Liver (tissue), 9 donors: ENCODE data around the gene CYP4X1. TPM values are rescaled to one million over a fixed set of nuclear protein-coding genes. Genes with fewer than 3 reads are reported as not detected.
"Not testable (repeated sequence)": the region's sequence is repeated elsewhere in the genome, so short reads cannot be mapped to it uniquely, and the experiment has no call there.

ENCODE experiments used
- DNase-seq: peaks from one replicate; pipeline ENCODE4 v3.0.0-alpha.2; 2017; ENCODE audit warnings: low spot score
- H3K27ac ChIP-seq, 2 donors: one replicate each; pipeline ENCODE4 v1.7.0; 2013; ENCODE audit warnings: inconsistent platforms in 2 of 2, low read length in 2 of 2, control low read depth in 1 of 2, low read depth in 1 of 2, mild to moderate bottlenecking in 1 of 2
- H3K27me3 ChIP-seq, 4 donors: one replicate each; pipeline versions ENCODE4 v1.6.1 to v1.7.0; 2013; ENCODE audit warnings: low read length in 3 of 4, inconsistent platforms in 1 of 4, mild to moderate bottlenecking in 1 of 4, moderate library complexity in 1 of 4; ENCODE audit not compliant: control insufficient read depth in 4 of 4, insufficient read depth in 4 of 4
- H3K36me3 ChIP-seq, 4 donors: one replicate each; pipeline versions ENCODE4 v1.6.1 to v1.7.0; 2013; ENCODE audit warnings: low read length in 3 of 4, mild to moderate bottlenecking in 3 of 4, low read depth in 1 of 4, moderate library complexity in 1 of 4; ENCODE audit not compliant: control insufficient read depth in 4 of 4, insufficient read depth in 3 of 4
- H3K4me1 ChIP-seq, 4 donors: one replicate each; pipeline versions ENCODE4 v1.6.1 to v1.7.0; 2013; ENCODE audit warnings: low read length in 3 of 4, mild to moderate bottlenecking in 3 of 4, moderate library complexity in 1 of 4; ENCODE audit not compliant: control insufficient read depth in 4 of 4, insufficient read depth in 4 of 4
- H3K4me3 ChIP-seq, 3 donors: one replicate each; pipeline versions ENCODE4 v1.6.1 to v1.7.0; 2013; ENCODE audit warnings: low read length in 3 of 3, control low read depth in 1 of 3, low read depth in 1 of 3, mild to moderate bottlenecking in 1 of 3
- H3K9ac ChIP-seq, 2 donors: one replicate each; pipeline ENCODE4 v1.7.0; 2013; ENCODE audit warnings: low read length in 2 of 2, mild to moderate bottlenecking in 2 of 2, moderate library complexity in 2 of 2, control low read depth in 1 of 2, low read depth in 1 of 2
- H3K9me3 ChIP-seq, 4 donors: one replicate each; pipeline versions ENCODE4 v1.6.1 to v1.7.0; 2013; ENCODE audit warnings: low read length in 3 of 4; ENCODE audit not compliant: control insufficient read depth in 4 of 4
- EGR1 ChIP-seq, 2 donors: IDR thresholded peaks; 2 replicates each; pipeline ENCODE4 v1.6.1; 2016 to 2018; ENCODE audit warnings: antibody characterized with exemption in 2 of 2, low read depth in 2 of 2
- FOXA1 ChIP-seq: IDR thresholded peaks from 2 replicates; pipeline ENCODE4 v1.6.1; 2016; ENCODE audit warnings: antibody characterized with exemption
- GABPA ChIP-seq, 2 donors: IDR thresholded peaks in 1 of 2; conservative IDR thresholded peaks in 1 of 2; 2 replicates each; pipeline ENCODE4 v1.6.1; 2016; ENCODE audit warnings: antibody characterized with exemption in 2 of 2, mild to moderate bottlenecking in 1 of 2, moderate library complexity in 1 of 2
- NR2F2 ChIP-seq: IDR thresholded peaks from 2 replicates; pipeline ENCODE4 v1.6.1; 2016; ENCODE audit warnings: antibody characterized with exemption
- RAD21 ChIP-seq, 2 donors: IDR thresholded peaks; 2 replicates each; pipeline ENCODE4 v1.6.1; 2016; ENCODE audit warnings: antibody characterized with exemption in 2 of 2, mild to moderate bottlenecking in 2 of 2
- TAF1 ChIP-seq: conservative IDR thresholded peaks from 2 replicates; pipeline ENCODE4 v1.6.1; 2016; ENCODE audit warnings: antibody characterized with exemption, mild to moderate bottlenecking
- YY1 ChIP-seq: IDR thresholded peaks from 2 replicates; pipeline ENCODE4 v1.6.1; 2016; ENCODE audit warnings: antibody characterized with exemption, mild to moderate bottlenecking
- WGBS: extraction: QIAGEN DNeasy Blood & Tissue Kit; methylation state at CpG from one replicate; pipeline ENCODE4 v1.1.7; 2013; 5-methylcytosine and 5-hydroxymethylcytosine counted together
- polyA plus RNA-seq, 2 donors: library from polyadenylated mRNA; stranded (reverse) in 1 of 2; unstranded in 1 of 2; fragments of 200-250 nt in 1 of 2; fragments of >200 nt in 1 of 2; fragmentation: Nextera tagmentation in 1 of 2; extraction: Ambion mirVana in 1 of 2; gene quantifications; one replicate each; pipeline versions ENCODE4 v1.2.1 to v1.2.3, GENCODE V29; 2013 to 2015
- total RNA-seq, 2 donors: library from RNA; depleted of rRNA; stranded (reverse); fragments of >200 nt; gene quantifications; one replicate each; pipeline ENCODE4 v1.2.3, GENCODE V29; 2014
- TF ChIP-seq, protein P1 (sequence below): IDR thresholded peaks from 2 replicates; pipeline ENCODE4 v1.6.1; 2016; ENCODE audit warnings: antibody characterized with exemption, mild to moderate bottlenecking
- TF ChIP-seq, protein P2 (sequence below): IDR thresholded peaks from 2 replicates; pipeline ENCODE4 v1.6.1; 2016; ENCODE audit warnings: antibody characterized with exemption
- TF ChIP-seq, protein P3 (sequence below): IDR thresholded peaks from 2 replicates; pipeline ENCODE4 v1.6.1; 2016; ENCODE audit warnings: antibody characterized with exemption
- donor health status: healthy.
- donor health status: healthy.
- donor health status: healthy.
- donor health status: healthy.
- donor health status: healthy.

CYP4X1 gene
- total and polyA plus RNA-seq, 4 donors, result 0.56 to 4.9 (median 2.0) TPM

DNA sequence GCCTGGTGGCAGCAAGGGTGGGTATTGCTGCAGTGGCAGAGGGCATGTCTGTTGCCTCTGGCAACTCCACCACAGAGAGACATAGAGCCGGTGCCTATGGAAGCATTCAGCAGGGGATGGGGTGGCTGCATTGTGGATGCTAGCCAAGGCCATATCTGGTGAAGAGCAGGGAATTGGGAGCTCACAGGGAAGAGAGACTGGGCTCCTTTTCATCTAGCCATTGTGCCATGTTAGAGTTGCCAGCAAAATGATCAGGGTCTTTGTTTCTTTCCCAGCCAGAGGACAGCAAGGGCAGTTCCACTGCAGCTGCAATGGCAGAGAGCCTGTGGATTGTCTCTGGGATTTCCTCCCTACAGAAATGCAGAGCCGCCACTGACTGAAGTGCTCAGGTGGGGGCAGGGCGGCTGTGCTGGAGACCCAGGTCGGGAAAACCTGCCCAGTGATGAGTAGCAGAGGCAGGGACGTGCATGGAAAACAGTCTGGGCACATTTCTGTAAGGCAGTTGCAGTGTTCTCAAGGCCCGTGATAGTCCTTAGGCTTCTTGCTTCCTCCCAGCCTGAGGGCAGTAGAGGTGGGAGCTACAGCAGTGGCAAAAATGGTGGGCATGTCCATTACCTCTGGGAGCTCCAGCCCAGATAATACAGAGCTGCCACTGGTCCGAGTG is 40.2 kb upstream of the CYP4X1 start (continued):
- TF ChIP-seq, protein P1, sequence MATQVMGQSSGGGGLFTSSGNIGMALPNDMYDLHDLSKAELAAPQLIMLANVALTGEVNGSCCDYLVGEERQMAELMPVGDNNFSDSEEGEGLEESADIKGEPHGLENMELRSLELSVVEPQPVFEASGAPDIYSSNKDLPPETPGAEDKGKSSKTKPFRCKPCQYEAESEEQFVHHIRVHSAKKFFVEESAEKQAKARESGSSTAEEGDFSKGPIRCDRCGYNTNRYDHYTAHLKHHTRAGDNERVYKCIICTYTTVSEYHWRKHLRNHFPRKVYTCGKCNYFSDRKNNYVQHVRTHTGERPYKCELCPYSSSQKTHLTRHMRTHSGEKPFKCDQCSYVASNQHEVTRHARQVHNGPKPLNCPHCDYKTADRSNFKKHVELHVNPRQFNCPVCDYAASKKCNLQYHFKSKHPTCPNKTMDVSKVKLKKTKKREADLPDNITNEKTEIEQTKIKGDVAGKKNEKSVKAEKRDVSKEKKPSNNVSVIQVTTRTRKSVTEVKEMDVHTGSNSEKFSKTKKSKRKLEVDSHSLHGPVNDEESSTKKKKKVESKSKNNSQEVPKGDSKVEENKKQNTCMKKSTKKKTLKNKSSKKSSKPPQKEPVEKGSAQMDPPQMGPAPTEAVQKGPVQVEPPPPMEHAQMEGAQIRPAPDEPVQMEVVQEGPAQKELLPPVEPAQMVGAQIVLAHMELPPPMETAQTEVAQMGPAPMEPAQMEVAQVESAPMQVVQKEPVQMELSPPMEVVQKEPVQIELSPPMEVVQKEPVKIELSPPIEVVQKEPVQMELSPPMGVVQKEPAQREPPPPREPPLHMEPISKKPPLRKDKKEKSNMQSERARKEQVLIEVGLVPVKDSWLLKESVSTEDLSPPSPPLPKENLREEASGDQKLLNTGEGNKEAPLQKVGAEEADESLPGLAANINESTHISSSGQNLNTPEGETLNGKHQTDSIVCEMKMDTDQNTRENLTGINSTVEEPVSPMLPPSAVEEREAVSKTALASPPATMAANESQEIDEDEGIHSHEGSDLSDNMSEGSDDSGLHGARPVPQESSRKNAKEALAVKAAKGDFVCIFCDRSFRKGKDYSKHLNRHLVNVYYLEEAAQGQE, result no peak
- TF ChIP-seq NR2F2, result no peak

DNA sequence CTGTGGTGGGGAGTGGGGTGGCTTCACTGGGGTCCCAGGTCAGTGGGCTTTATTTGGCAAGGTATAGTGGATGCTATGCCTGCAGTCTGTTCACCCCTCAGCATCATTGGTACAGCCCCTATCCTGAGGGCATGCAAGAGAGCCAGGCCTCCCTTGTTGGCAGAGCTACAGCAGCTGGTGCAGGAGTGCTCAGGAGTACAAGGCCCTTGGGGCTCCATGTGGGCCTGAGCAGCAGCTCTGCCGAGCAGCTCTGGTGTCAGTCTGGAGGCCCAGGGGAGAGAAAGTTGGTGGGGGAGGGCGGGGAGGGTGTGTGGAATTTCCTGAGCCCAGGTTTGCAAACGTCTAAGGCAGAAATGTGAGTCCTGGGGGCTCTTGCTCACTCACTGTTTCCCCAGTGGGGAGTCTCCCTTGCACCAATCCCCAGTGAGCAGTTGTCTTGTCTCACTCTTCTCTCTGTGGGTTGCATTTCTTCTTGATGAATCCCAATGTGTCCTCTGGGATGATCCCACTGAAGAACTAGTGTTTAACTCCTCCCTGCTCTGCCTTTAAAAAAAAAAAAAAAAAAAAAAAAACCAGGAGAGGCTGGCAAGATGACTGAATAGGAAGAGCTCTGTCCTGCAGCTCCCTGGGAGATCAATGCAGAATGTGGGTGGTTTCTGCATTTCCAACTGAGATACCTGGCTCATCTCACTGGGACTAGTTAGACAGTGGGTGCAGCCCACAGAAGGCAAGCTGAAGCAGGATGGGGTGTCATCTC is 39.5 kb upstream of the CYP4X1 start:
- no peak overlapping the region for H3K4me3 ChIP-seq
- DNase-seq, result no peak
- H3K27me3 ChIP-seq, result no peaks in the 10 kb centered on the region
- TF ChIP-seq TAF1 (no peak), EGR1 (IDR thresholded peaks at IDR 0.05; ENCODE audit: low read depth in 2 of 2) (no peak), RAD21 (IDR thresholded peaks at IDR 0.05) (no peak), YY1 (no peak), GABPA (IDR thresholded peaks at IDR 0.05 in 1 of 2, conservative IDR thresholded peaks at IDR 0.05 in 1 of 2) (no peak), NR2F2 (no peak), FOXA1 (no peak)
- TF ChIP-seq, protein P2, sequence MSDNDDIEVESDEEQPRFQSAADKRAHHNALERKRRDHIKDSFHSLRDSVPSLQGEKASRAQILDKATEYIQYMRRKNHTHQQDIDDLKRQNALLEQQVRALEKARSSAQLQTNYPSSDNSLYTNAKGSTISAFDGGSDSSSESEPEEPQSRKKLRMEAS, result no peak
- TF ChIP-seq, protein P3, sequence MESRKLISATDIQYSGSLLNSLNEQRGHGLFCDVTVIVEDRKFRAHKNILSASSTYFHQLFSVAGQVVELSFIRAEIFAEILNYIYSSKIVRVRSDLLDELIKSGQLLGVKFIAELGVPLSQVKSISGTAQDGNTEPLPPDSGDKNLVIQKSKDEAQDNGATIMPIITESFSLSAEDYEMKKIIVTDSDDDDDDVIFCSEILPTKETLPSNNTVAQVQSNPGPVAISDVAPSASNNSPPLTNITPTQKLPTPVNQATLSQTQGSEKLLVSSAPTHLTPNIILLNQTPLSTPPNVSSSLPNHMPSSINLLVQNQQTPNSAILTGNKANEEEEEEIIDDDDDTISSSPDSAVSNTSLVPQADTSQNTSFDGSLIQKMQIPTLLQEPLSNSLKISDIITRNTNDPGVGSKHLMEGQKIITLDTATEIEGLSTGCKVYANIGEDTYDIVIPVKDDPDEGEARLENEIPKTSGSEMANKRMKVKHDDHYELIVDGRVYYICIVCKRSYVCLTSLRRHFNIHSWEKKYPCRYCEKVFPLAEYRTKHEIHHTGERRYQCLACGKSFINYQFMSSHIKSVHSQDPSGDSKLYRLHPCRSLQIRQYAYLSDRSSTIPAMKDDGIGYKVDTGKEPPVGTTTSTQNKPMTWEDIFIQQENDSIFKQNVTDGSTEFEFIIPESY, result no peak
- no peak overlapping the region for H3K9ac ChIP-seq
- no peak overlapping the region for H3K27ac ChIP-seq
- no peaks in the 10 kb centered on the region for H3K9me3 ChIP-seq
- 72% methylated on average over 3 of the region's 3 CpGs for WGBS
- H3K4me1 ChIP-seq, result no peaks in the 10 kb centered on the region
- no peaks in the 10 kb centered on the region for H3K36me3 ChIP-seq

DNA sequence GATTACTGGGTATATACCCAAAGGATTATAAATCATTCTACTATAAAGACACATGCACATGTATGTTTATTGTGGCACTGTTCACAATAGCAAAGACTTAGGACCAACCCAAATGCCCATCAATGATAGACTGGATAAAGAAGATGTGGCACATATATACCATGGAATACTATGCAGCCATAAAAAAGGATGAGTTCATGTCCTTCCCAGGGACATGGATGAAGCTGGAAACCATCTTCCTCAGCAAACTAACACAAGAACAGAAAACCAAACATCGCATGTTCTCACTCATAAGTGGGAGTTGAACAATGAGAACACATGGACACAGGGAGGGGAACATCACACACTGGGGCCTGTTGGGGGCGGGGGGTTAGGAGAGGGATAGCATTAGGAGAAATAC is 32.9 kb upstream of the CYP4X1 start:
- not testable (repeated sequence) for H3K27me3 ChIP-seq, H3K36me3 ChIP-seq, H3K4me3 ChIP-seq, H3K4me1 ChIP-seq, H3K27ac ChIP-seq, DNase-seq, H3K9me3 ChIP-seq, H3K9ac ChIP-seq
- WGBS, result 86% methylated on average over 2 of the region's 2 CpGs
